Astrocyte of the spinal cord (primary cell): Measurements from ENCODE around the gene LYZL1.

Source experiments
- DNase-seq: peaks from one replicate; pipeline ENCODE4 v3.0.0; 2011; ENCODE audit warnings: low read depth, low spot score
- H3K4me3 ChIP-seq: 2 replicates; pipeline ENCODE4 v1.5.1; 2011; ENCODE audit warnings: low read depth, mild to moderate bottlenecking, low read length, moderate library complexity
- in situ Hi-C: cut with HindIII; loops from 2 replicates; pipeline ENCODE4 v1.10.0; 2017; ENCODE audit warnings: low sequenced_read_pairs
- TF ChIP-seq, protein P1 (sequence below): IDR thresholded peaks from 2 replicates; pipeline ENCODE4 v1.5.1; 2012; ENCODE audit warnings: low read depth, mild to moderate bottlenecking, low read length, inconsistent platforms

LYZL1 gene

DNA sequence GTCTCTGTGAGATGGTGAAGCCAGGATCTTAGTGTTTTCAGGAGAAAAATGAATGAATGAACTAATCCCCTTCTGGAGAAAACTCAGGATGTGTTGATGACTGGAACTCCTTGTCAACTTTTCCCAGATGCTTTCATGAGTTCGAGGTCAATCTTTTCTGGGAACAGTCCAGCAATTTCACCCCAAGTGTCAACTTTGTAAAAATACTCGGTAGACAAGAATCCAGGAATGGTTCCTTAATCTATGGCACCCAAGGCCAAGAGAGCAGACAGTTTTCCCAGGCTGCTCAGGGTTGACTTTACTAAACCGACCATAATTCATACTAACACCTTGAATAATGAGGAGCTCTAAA is 31.1 kb upstream of the LYZL1 start:
- in situ Hi-C loops: no loop called here
- H3K4me3 ChIP-seq: no peak overlapping the region
- TF ChIP-seq, protein P1, sequence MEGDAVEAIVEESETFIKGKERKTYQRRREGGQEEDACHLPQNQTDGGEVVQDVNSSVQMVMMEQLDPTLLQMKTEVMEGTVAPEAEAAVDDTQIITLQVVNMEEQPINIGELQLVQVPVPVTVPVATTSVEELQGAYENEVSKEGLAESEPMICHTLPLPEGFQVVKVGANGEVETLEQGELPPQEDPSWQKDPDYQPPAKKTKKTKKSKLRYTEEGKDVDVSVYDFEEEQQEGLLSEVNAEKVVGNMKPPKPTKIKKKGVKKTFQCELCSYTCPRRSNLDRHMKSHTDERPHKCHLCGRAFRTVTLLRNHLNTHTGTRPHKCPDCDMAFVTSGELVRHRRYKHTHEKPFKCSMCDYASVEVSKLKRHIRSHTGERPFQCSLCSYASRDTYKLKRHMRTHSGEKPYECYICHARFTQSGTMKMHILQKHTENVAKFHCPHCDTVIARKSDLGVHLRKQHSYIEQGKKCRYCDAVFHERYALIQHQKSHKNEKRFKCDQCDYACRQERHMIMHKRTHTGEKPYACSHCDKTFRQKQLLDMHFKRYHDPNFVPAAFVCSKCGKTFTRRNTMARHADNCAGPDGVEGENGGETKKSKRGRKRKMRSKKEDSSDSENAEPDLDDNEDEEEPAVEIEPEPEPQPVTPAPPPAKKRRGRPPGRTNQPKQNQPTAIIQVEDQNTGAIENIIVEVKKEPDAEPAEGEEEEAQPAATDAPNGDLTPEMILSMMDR: no peak
- no peak for DNase-seq

DNA sequence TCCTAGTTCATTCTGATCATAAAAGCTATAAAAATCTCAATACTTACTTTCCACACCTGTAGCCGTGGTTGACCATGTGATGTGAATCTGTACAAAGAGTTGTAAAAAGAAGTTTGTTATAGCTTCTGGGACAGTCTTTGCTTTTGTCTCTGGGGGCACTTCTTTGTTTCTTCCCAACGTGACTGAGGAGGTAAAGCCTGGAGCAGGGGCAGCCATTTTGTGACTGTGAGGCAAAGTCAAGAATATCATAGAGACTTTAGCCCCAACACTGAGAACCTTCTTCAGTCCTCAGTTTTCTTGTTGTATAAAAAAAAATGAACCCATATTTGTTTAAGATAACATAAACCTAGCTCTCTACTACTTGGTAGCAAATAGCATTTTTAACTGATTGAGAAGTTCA is 29.4 kb upstream of the LYZL1 start:
- TF ChIP-seq, protein P1: no peak
- no peak overlapping the region for H3K4me3 ChIP-seq
- no peak for DNase-seq
- in situ Hi-C loops: no loop called here

DNA sequence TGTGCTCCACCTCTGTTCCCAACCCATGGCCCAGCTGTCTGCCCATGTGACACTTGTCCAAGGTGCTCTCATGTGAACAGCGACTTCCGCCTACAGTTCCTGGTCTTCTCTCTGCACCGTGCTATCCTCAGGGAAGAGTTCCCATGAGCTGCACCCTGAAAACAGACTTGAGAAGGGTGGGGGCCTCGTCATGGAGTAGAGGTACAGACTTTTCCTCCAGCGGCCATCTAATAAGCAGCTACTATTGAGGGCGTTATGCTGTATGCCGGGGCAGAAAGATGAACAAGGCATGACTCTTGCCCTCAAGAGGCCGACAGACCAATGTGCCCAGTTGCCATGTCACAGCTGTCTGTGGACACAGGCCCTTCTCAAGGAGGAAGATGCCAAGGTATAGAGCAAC is 25.4 kb upstream of the LYZL1 start:
- in situ Hi-C loops: no loop called here
- TF ChIP-seq, protein P1: no peak
- DNase-seq: no peak
- no peak overlapping the region for H3K4me3 ChIP-seq

DNA sequence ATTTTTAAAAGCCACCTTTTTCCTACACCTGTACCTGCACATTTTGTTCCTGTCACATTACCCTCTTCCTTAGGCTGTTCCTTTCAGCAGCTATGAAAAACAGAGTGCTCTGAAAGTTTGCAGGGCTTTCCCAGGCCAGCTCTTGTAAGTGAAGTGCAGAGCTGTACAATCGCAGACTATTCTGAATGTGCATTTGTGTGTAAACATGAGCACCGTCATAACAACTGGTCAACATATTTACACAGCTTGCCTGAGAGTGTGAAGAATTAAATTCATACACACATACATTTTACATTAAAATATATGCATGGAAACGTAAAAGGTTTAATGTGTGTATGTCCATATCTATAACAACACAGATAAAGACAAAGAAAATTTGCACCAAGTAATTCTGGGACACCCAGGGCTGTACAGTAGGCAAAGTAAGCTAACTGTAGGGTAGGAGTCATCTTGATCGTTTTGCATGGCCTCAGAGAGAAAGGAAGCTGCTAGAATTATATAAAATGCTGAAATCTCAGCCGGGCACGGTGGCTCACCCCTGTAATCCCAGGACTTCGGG is 23.6 kb upstream of the LYZL1 start:
- TF ChIP-seq, protein P1: no peak
- H3K4me3 ChIP-seq: no peak overlapping the region
- no peak for DNase-seq
- in situ Hi-C loops: no loop called here

DNA sequence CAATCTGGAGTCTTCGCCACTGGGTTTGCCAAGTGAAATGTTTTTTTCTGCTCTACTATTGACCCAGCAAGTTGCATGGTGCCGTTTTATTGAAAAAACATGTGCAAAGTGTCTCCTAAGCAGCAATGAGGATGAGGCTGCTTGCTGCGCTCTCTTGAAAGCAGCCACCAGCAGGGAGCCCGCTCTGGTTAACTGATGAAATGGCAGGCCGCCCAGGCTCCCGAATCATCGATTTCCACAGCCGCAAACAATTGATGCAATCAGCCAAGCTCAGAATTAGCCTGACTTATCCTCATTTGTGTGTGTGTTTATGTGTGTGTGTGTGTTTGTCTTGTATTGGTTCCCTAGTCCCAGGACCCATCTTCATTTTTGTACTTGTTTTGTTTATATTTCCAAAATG is 22.2 kb upstream of the LYZL1 start:
- in situ Hi-C loops: no loop called here
- H3K4me3 ChIP-seq: no peak overlapping the region
- DNase-seq: peak; percentile 65
- TF ChIP-seq, protein P1: no peak

DNA sequence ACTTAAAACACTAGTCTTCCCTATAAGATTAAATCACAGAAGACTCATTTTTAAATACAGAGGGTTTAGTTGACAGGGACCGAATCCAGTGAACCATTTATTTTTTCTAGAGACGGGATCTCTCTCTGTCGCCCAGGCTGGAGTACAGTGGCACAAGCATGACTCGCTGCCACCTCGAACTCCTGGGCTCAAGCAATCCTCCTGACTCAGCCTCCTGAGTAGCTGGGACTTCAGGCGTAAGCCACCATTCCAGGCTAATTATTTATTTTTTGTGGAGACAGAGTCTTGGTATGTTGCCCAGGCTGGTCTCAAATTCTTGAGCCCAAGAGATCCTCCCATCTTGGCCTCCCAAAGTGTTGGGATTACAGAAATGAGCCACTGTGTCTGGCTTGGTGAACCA is 20.9 kb upstream of the LYZL1 start:
- no peak for DNase-seq
- H3K4me3 ChIP-seq: no peak overlapping the region
- in situ Hi-C loops: no loop called here
- TF ChIP-seq, protein P1: no peak

DNA sequence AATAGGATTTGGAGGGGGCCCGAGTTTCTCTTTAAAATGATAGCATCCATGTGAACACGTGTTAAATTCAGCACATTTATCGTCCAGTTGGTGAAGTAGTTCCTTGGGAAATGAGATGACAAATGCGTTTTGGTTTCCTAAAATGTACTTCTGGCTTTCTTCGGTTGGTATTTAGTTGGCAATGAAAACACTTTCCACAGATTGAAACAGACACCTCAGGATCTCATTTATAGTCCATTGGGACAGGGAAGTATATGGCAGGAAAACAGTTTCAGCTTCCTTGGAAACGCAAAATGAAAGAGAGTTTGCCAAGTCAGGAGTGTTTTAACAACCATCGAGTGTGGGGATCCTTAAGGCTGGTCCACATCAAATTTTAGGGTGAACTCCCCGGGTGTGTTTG is 19.4 kb upstream of the LYZL1 start:
- TF ChIP-seq, protein P1: no peak
- H3K4me3 ChIP-seq: no peak overlapping the region
- DNase-seq: no peak
- in situ Hi-C loops: no loop called here
